Measurements from ENCODE around the gene CDH23. TPM values are rescaled to one million over a fixed set of nuclear protein-coding genes. Genes with fewer than 3 reads are reported as not detected.
A peak's percentile ranks its signal among the peaks of the same experiment; 100 is the strongest.

CDH23 gene
- total and polyA plus RNA-seq, 7 donors = 1.00 to 3.8 (median 1.9) TPM

DNA sequence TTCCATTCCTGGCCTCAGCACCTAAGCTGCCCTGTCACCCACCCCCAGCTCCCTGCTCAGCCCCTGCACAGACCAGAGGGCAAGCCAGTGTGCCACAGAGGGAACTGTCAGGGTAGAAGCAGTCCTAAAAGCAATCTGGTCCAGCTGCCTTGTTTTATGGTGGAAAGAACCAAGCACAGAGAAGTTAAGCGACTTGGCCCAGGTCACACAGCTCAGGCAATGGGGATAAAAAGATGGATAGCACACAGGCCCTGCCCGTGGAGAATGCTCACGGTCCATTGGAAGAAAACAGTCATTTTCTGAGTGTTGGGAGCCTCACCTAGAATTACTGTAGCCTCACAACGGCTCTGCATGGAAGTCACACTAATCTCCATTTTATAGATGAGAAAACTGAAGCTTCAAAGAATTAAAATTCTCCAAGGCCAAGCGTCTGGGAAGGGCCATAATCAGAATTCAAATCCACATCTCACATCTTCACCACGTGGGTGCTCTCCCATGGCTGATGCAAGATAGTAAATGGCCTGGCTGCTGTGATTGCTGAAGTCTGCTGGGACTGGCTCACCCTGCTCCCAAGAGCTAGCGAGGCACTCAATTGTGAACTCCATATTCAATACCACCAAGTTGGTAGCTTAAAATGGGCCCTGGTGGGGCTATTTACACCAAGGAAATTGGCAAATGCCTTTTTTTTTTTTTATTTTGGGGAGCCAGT lies 296.0 kb downstream of the CDH23 start:
- DNase-seq (no peak), ATAC-seq (no peak)
- WGBS, 3 donors = 70 to 80% (median 77%) methylated on average over 7 of the region's 7 CpGs
- Histone ChIP-seq H3K4me1 (peaks cover 3% of the 10 kb centered on the region), H3K9me3 (no peaks in the 10 kb centered on the region), H3K27ac (no peak overlapping the region), H3K27me3 (ENCODE audit: insufficient read depth in 3 of 3, low read length in 2 of 3) (peaks cover 0 to 2% (median 0%) of the 10 kb centered on the region in 3 donors), H3K36me3 (ENCODE audit: insufficient read depth in 1 of 2, low read depth in 1 of 2) (no peaks in the 10 kb centered on the region), H3K4me3 (no peak overlapping the region)
- intact Hi-C loops (cut with DNase I) = loop anchor here in 1 of 2 donors (5.0 kb wide), 1 partner anchor 375 kb away; the partner anchor contains the start of gene SLC29A3
- no peak for TF ChIP-seq CTCF (IDR thresholded peaks at IDR 0.05)

DNA sequence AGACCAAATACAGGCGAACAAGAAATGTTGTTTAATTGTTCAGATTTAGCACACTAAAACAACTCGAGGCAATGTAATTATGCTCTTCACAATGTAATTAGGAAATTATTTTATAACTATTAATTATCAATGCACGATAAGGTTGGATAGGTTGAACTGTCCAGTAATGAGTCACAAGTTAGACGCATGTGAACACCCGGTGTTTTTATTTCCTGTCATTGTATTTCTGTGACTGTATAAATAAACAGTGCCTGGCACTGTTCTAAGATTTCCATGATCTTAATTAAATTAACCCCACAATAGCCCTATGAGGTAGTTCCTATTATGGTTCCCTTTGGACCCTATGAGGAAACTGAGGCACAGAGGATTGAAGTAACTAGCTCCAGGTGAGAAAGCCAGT lies 296.7 kb downstream of the CDH23 start:
- ATAC-seq = peak in 2 of 4 donors; percentile 20 to 37
- TF ChIP-seq CTCF (IDR thresholded peaks at IDR 0.05) = no peak
- H3K9me3 ChIP-seq = no peaks in the 10 kb centered on the region
- peaks cover 3% of the 10 kb centered on the region for H3K4me1 ChIP-seq
- WGBS, 3 donors = 57 to 66% (median 57%) methylated on average over 5 of the region's 5 CpGs
- no peak for DNase-seq
- intact Hi-C loops (cut with DNase I) = loop anchor here in 1 of 2 donors (5.0 kb wide), 1 partner anchor 376 kb away; the partner anchor contains the start of gene SLC29A3
- peak overlapping the region; percentile 46 for H3K27ac ChIP-seq
- H3K4me3 ChIP-seq = no peak overlapping the region
- H3K36me3 ChIP-seq (ENCODE audit: insufficient read depth in 1 of 2, low read depth in 1 of 2) = no peaks in the 10 kb centered on the region
- peaks cover 0 to 2% (median 0%) of the 10 kb centered on the region in 3 donors for H3K27me3 ChIP-seq (ENCODE audit: insufficient read depth in 3 of 3, low read length in 2 of 3)

- H3K27me3 ChIP-seq (ENCODE audit: insufficient read depth in 3 of 3, low read length in 2 of 3) = peaks cover 0 to 2% (median 0%) of the 10 kb centered on the region in 3 donors
- no peaks in the 10 kb centered on the region for H3K36me3 ChIP-seq (ENCODE audit: insufficient read depth in 1 of 2, low read depth in 1 of 2)
- peaks cover 3% of the 10 kb centered on the region for H3K4me1 ChIP-seq
- H3K4me3 ChIP-seq = no peak overlapping the region
- intact Hi-C loops (cut with DNase I) = loop anchor here in 1 of 2 donors (5.0 kb wide), 1 partner anchor 377 kb away; the partner anchor contains the start of gene SLC29A3
- no peak for TF ChIP-seq CTCF (IDR thresholded peaks at IDR 0.05)
- DNase-seq = no peak
- no peaks in the 10 kb centered on the region for H3K9me3 ChIP-seq
- H3K27ac ChIP-seq = peak overlapping the region; percentile 46
- ATAC-seq = no peak
- WGBS, 3 donors = 79 to 86% (median 82%) methylated on average over 18 of the region's 18 CpGs
These were observed 297.4 kb downstream of the CDH23 start for GRCh38 chr10:71694039-71694501.

DNA sequence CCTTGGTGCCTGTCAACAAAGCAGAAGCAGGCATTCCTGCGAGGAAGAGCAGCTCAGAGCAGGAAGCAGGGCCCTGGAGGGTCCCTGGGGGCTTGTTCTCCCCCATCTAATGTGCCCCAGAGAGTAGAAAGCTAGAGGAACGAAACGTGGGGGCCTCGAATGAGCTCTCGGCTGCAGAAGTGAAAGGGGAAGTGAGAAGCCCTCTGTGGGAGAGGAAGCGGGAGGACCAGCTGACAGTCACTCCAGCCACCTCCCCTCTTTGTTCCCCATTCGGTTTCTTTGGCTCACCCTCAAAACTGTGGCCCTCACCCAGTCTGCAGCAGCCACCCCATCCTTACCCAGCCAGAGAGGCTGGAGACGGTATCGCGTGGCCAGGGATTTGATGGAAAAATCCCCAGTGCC lies 297.8 kb downstream of the CDH23 start:
- WGBS, 3 donors = 68 to 71% (median 68%) methylated on average over 10 of the region's 10 CpGs
- TF ChIP-seq CTCF (IDR thresholded peaks at IDR 0.05) = no peak
- Histone ChIP-seq H3K36me3 (ENCODE audit: insufficient read depth in 1 of 2, low read depth in 1 of 2) (no peaks in the 10 kb centered on the region), H3K27me3 (ENCODE audit: insufficient read depth in 3 of 3, low read length in 2 of 3) (peaks cover 0 to 2% (median 0%) of the 10 kb centered on the region in 3 donors), H3K9me3 (no peaks in the 10 kb centered on the region), H3K4me1 (peaks cover 3% of the 10 kb centered on the region), H3K4me3 (no peak overlapping the region), H3K27ac (no peak overlapping the region)
- DNase-seq (no peak), ATAC-seq (peak in 1 of 4 donors; percentile 39)
- intact Hi-C loops (cut with DNase I) = loop anchor here in 1 of 2 donors (5.0 kb wide), 1 partner anchor 377 kb away; the partner anchor contains the start of gene SLC29A3

All from psoas muscle (tissue), 8 donors.